Esophagus muscularis mucosa (tissue), 3 donors: Measurements from ENCODE around the gene RPS3.

ENCODE experiments used
- CTCF ChIP-seq, 3 experiments: fragments of 200-600 bp in 2 of 3; fragments of 450-650 bp in 1 of 3; sonication (generic) in 2 of 3; IDR thresholded peaks; one replicate each; pipeline ENCODE4 v1.5.1; 2017 to 2019; ENCODE audit warnings: antibody characterized with exemption in 3 of 3, mild to moderate bottlenecking in 2 of 3, moderate library complexity in 1 of 3
- POLR2A ChIP-seq: fragments of 450-650 bp; IDR thresholded peaks from one replicate; pipeline ENCODE4 v1.6.1; 2017; ENCODE audit warnings: antibody characterized with exemption, moderate library complexity, mild to moderate bottlenecking, low read depth
- POLR2AphosphoS5 ChIP-seq, 2 donors: sonication (generic); formaldehyde crosslinking; IDR thresholded peaks; one replicate each; pipeline ENCODE4 v1.6.1; 2017; ENCODE audit warnings: antibody characterized with exemption in 2 of 2

DNA sequence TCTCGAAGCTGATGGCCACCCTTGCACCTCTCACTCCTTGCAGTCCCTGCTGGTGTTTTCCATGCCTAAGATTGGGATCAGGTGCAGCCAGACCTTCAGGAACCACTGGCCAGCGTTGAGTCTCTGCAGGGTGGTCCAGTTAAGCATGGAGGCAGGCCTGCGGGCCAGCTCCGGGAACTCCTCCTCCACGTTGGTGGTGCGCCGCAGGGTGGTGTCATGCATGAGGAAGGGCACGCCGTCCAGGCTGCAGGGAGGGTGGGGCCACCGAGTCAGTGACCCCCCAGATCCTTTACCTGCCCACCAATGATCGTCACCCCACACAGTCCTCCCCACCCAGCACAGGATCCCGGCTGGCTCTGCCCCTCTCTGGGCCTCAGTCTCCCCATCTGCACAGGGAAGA is 43.7 kb downstream of the RPS3 start:
- TF ChIP-seq CTCF (IDR thresholded peaks at IDR 0.05) (no peak), POLR2AphosphoS5 (IDR thresholded peaks at IDR 0.05) (no peak), POLR2A (no peak)
